WTC11 (cell line): ENCODE measurements around the gene SLC6A20. TPM values are rescaled to one million over a fixed set of nuclear protein-coding genes. Genes with fewer than 3 reads are reported as not detected.

Experiments
- ATAC-seq: fragments of 200-7000 bp; cut with Tn5 transposase; 2 replicates; pipeline ENCODE4 v1.10.0; 2021; ENCODE audit warnings: mild to moderate bottlenecking, moderate library complexity
- CTCF ChIA-PET: fragments of 300-600 bp; sonication (Branson Sonifier 250); formaldehyde crosslinking; loops from one replicate; lab custom pipeline; 2021; ENCODE audit warnings: antibody characterized with exemption; lab: Charles Lee
- POLR2A ChIA-PET: fragments of 350-600 bp; sonication (Branson Sonifier 250); formaldehyde crosslinking; loops from one replicate; lab custom pipeline; 2021; ENCODE audit warnings: antibody characterized with exemption; lab: Charles Lee
- DNase-seq: peaks from one replicate; pipeline ENCODE4 v3.0.0; 2021; ENCODE audit warnings: low spot score
- H3K27ac Mint-ChIP-seq: 2 replicates; pipeline ENCODE4 v1.8.0; 2021; ENCODE audit warnings: mixed read lengths
- H3K27me3 Mint-ChIP-seq: 2 replicates; pipeline ENCODE4 v1.8.0; 2021; ENCODE audit warnings: low read depth, mild to moderate bottlenecking, moderate library complexity, mixed read lengths
- H3K36me3 Mint-ChIP-seq: 2 replicates; pipeline ENCODE4 v1.8.0; 2021; ENCODE audit warnings: mixed read lengths
- H3K4me1 Mint-ChIP-seq: 2 replicates; pipeline ENCODE4 v1.8.0; 2022; ENCODE audit warnings: mixed read lengths
- H3K4me3 Mint-ChIP-seq: 2 replicates; pipeline ENCODE4 v1.8.0; 2021; ENCODE audit warnings: mild to moderate bottlenecking, moderate library complexity, mixed read lengths
- H3K9me3 Mint-ChIP-seq: 2 replicates; pipeline ENCODE4 v1.8.0; 2021; ENCODE audit warnings: mixed read lengths
- EMX1 ChIP-seq: fragments of 250-450 bp; sonication (Bioruptor Pico); IDR thresholded peaks from 2 replicates; pipeline ENCODE4 v1.8.0; 2021; ENCODE audit warnings: mild to moderate bottlenecking
- GRHL2 ChIP-seq: fragments of 250-450 bp; sonication (Bioruptor Pico); IDR thresholded peaks from 2 replicates; pipeline ENCODE4 v1.8.0; 2022; ENCODE audit warnings: mild to moderate bottlenecking, moderate library complexity; ENCODE audit not compliant: insufficient replicate concordance, severe bottlenecking
- IRF2 ChIP-seq: sonication (generic); formaldehyde crosslinking; IDR thresholded peaks from 2 replicates; pipeline ENCODE4 v1.8.0; 2022; ENCODE audit warnings: low read depth, missing genetic modification reagents, borderline replicate concordance
- JAZF1 ChIP-seq: fragments of 250-450 bp; sonication (Bioruptor Pico); IDR thresholded peaks from 2 replicates; pipeline ENCODE4 v1.9.0; 2021; ENCODE audit warnings: moderate library complexity, mild to moderate bottlenecking, inconsistent platforms
- MLX ChIP-seq: sonication (generic); formaldehyde crosslinking; IDR thresholded peaks from 2 replicates; pipeline ENCODE4 v1.8.1; 2023; ENCODE audit warnings: mild to moderate bottlenecking, missing genetic modification reagents, moderate library complexity
- MXD4 ChIP-seq: fragments of 250-450 bp; sonication (Bioruptor Pico); IDR thresholded peaks from 2 replicates; pipeline ENCODE4 v1.8.0; 2021; ENCODE audit warnings: mild to moderate bottlenecking, moderate library complexity, borderline replicate concordance
- NFE2L1 ChIP-seq: sonication (generic); formaldehyde crosslinking; IDR thresholded peaks from 2 replicates; pipeline ENCODE4 v1.8.1; 2023; ENCODE audit warnings: missing genetic modification reagents
- NR1H2 ChIP-seq: sonication (generic); formaldehyde crosslinking; IDR thresholded peaks from 2 replicates; pipeline ENCODE4 v1.9.0; 2021; ENCODE audit warnings: mild to moderate bottlenecking, moderate library complexity, missing genetic modification reagents
- RORB ChIP-seq: fragments of 250-450 bp; sonication (Bioruptor Pico); IDR thresholded peaks from 2 replicates; pipeline ENCODE4 v1.9.0; 2021; ENCODE audit warnings: mild to moderate bottlenecking
- SMAD3 ChIP-seq: sonication (generic); formaldehyde crosslinking; IDR thresholded peaks from 2 replicates; pipeline ENCODE4 v1.8.0; 2022; ENCODE audit warnings: missing genetic modification reagents, mild to moderate bottlenecking, borderline replicate concordance
- SP1 ChIP-seq: sonication (generic); formaldehyde crosslinking; conservative IDR thresholded peaks from 2 replicates; pipeline ENCODE4 v1.8.1; 2022; ENCODE audit warnings: missing genetic modification reagents
- ZNF121 ChIP-seq: sonication (generic); formaldehyde crosslinking; IDR thresholded peaks from 2 replicates; pipeline ENCODE4 v1.8.0; 2023; ENCODE audit warnings: missing genetic modification reagents
- ZNF232 ChIP-seq: sonication (generic); formaldehyde crosslinking; IDR thresholded peaks from 2 replicates; pipeline ENCODE4 v1.8.0; 2022; ENCODE audit warnings: mild to moderate bottlenecking, missing genetic modification reagents
- ZNF263 ChIP-seq: sonication (generic); formaldehyde crosslinking; IDR thresholded peaks from 2 replicates; pipeline ENCODE4 v1.8.1; 2022; ENCODE audit warnings: low read depth, mild to moderate bottlenecking, moderate library complexity, missing genetic modification reagents
- ZNF317 ChIP-seq: sonication (generic); formaldehyde crosslinking; IDR thresholded peaks from 2 replicates; pipeline ENCODE4 v1.8.1; 2023; ENCODE audit warnings: low read depth, mild to moderate bottlenecking, moderate library complexity, missing genetic modification reagents, borderline replicate concordance
- ZNF532 ChIP-seq: fragments of 250-450 bp; sonication (Bioruptor Pico); IDR thresholded peaks from 2 replicates; pipeline ENCODE4 v1.9.0; 2021; ENCODE audit warnings: mild to moderate bottlenecking, borderline replicate concordance
- ZNF671 ChIP-seq: fragments of 250-450 bp; sonication (Bioruptor Pico); IDR thresholded peaks from 2 replicates; pipeline ENCODE4 v1.8.0; 2021; ENCODE audit warnings: mild to moderate bottlenecking
- total RNA-seq: library from RNA; stranded (reverse); gene quantifications from 3 replicates; pipeline ENCODE4 v1.2.3, GENCODE V29; 2021
- TF ChIP-seq, protein P1 (sequence below): sonication (generic); formaldehyde crosslinking; IDR thresholded peaks from 2 replicates; pipeline ENCODE4 v1.8.0; 2023; ENCODE audit warnings: missing genetic modification reagents, mild to moderate bottlenecking, borderline replicate concordance
- TF ChIP-seq, protein P2 (sequence below): sonication (generic); formaldehyde crosslinking; conservative IDR thresholded peaks from 2 replicates; pipeline ENCODE4 v1.8.1; 2022; ENCODE audit warnings: mild to moderate bottlenecking, missing genetic modification reagents
- TF ChIP-seq, protein P3 (sequence below): fragments of 250-450 bp; sonication (Bioruptor Pico); IDR thresholded peaks from 2 replicates; pipeline ENCODE4 v2.1.2; 2022; ENCODE audit warnings: mild to moderate bottlenecking, moderate library complexity

SLC6A20 gene
- total RNA-seq, 1 experiment from 2014 or later: 0.26 TPM

DNA sequence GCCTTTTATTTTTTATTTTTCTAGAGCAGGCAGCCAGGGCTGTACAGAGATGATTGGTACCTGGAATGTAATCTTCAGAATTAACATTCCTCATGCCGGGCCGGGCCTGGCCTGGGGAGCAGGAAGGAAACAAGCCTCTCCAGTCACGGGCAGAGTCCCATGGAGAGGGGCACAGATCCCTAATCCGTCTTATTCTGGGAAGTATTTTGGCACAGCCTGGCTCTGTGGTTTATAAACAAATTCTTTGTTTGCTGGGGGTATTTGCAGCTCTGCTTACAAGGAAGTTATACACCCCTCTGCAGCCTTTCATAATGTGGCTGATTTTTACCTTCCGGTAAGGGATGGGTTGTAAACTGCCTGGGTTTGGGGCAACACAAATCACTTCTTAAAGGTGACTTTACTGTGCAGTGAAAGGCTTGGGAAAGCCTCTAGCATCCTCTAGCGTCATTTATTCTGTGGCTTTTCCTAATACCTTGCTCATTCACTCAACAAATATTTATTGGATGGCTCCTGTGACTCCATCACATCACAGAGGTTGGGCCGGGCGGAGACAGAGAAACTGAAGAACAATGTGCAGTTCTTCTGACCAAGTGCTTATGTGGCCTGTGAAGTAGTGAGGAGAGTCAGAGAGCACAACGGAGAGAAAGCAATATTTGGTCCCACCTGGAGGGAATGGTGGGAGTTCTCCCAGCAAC, 2.7 kb downstream of the SLC6A20 start:
- no peak overlapping the region for H3K27ac Mint-ChIP-seq
- H3K27me3 Mint-ChIP-seq: peaks cover 57% of the 10 kb centered on the region
- peaks cover 15% of the 10 kb centered on the region for H3K4me1 Mint-ChIP-seq
- CTCF ChIA-PET: interaction anchor here (1.4 kb wide), 1 partner anchor 10 kb away, joined by 3 read pairs; no protein-coding TSS in a partner anchor
- DNase-seq: no peak
- POLR2A ChIA-PET: no interaction called here
- TF ChIP-seq, protein P1, sequence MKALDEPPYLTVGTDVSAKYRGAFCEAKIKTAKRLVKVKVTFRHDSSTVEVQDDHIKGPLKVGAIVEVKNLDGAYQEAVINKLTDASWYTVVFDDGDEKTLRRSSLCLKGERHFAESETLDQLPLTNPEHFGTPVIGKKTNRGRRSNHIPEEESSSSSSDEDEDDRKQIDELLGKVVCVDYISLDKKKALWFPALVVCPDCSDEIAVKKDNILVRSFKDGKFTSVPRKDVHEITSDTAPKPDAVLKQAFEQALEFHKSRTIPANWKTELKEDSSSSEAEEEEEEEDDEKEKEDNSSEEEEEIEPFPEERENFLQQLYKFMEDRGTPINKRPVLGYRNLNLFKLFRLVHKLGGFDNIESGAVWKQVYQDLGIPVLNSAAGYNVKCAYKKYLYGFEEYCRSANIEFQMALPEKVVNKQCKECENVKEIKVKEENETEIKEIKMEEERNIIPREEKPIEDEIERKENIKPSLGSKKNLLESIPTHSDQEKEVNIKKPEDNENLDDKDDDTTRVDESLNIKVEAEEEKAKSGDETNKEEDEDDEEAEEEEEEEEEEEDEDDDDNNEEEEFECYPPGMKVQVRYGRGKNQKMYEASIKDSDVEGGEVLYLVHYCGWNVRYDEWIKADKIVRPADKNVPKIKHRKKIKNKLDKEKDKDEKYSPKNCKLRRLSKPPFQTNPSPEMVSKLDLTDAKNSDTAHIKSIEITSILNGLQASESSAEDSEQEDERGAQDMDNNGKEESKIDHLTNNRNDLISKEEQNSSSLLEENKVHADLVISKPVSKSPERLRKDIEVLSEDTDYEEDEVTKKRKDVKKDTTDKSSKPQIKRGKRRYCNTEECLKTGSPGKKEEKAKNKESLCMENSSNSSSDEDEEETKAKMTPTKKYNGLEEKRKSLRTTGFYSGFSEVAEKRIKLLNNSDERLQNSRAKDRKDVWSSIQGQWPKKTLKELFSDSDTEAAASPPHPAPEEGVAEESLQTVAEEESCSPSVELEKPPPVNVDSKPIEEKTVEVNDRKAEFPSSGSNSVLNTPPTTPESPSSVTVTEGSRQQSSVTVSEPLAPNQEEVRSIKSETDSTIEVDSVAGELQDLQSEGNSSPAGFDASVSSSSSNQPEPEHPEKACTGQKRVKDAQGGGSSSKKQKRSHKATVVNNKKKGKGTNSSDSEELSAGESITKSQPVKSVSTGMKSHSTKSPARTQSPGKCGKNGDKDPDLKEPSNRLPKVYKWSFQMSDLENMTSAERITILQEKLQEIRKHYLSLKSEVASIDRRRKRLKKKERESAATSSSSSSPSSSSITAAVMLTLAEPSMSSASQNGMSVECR (CRISPR knock-in tag): no peak
- TF ChIP-seq RORB (CRISPR knock-in tag): no peak
- no peak for TF ChIP-seq SP1 (CRISPR knock-in tag)
- no peak for TF ChIP-seq ZNF121
- TF ChIP-seq ZNF263 (CRISPR knock-in tag): no peak
- no peak for TF ChIP-seq IRF2 (CRISPR knock-in tag)
- TF ChIP-seq JAZF1: no peak
- no peak for TF ChIP-seq NFE2L1 (CRISPR knock-in tag)
- TF ChIP-seq NR1H2: no peak
- TF ChIP-seq EMX1 (CRISPR knock-in tag): no peak
- TF ChIP-seq GRHL2 (CRISPR knock-in tag): no peak
- TF ChIP-seq SMAD3 (CRISPR knock-in tag): no peak
- TF ChIP-seq, all 79 proteins: peak for 0
- Mint-ChIP-seq H3K4me3 (no peak overlapping the region), H3K9me3 (peaks cover 17% of the 10 kb centered on the region), H3K36me3 (peaks cover 15% of the 10 kb centered on the region)
- no peak for ATAC-seq

DNA sequence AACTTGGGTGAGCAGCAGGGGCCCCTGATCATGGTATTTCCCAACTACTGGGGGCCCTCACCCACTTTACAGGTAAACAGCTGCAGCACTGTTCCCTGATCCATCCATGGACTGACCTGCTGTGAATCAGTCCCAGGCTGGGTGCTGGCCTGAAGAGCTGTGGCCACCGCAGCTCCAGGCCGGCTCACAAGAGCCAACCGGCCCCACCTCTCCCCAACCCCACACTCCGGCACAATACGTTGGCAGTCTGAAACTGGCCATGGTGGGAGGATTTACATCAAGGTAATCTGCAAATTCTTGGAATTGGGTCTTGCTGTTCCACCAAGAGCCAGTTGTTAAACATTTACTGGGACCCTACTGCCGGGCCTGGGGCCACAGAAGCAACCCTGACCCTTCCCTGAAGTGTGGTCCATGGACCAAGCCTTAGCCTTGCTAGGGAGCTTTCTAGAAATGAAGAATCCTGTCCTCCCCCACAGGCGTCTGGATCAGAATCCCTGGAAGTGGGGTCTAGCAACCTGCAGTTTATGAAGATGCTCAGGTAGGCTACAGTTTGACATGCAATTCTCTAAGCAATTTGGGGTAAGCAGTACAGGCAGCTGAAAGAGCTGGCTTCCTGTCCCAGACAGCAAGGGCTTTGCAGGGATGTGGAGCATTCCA, 3.7 kb downstream of the SLC6A20 start:
- Mint-ChIP-seq H3K4me1 (peaks cover 15% of the 10 kb centered on the region), H3K27me3 (peaks cover 47% of the 10 kb centered on the region), H3K27ac (no peak overlapping the region), H3K36me3 (peaks cover 15% of the 10 kb centered on the region), H3K4me3 (no peak overlapping the region), H3K9me3 (peaks cover 23% of the 10 kb centered on the region)
- no peak for DNase-seq
- POLR2A ChIA-PET: no interaction called here
- CTCF ChIA-PET: interaction anchor here (1.4 kb wide), 1 partner anchor 9 kb away, joined by 3 read pairs; no protein-coding TSS in a partner anchor
- ATAC-seq: no peak
- no peak for TF ChIP-seq ZNF671
- no peak for TF ChIP-seq ZNF532 (CRISPR knock-in tag)
- TF ChIP-seq, protein P2, sequence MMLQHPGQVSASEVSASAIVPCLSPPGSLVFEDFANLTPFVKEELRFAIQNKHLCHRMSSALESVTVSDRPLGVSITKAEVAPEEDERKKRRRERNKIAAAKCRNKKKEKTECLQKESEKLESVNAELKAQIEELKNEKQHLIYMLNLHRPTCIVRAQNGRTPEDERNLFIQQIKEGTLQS (CRISPR knock-in tag): no peak
- no peak for TF ChIP-seq ZNF232 (CRISPR knock-in tag)
- no peak for TF ChIP-seq MLX
- TF ChIP-seq MXD4 (CRISPR knock-in tag): no peak
- no peak for TF ChIP-seq ZNF317 (CRISPR knock-in tag)
- TF ChIP-seq, protein P3, sequence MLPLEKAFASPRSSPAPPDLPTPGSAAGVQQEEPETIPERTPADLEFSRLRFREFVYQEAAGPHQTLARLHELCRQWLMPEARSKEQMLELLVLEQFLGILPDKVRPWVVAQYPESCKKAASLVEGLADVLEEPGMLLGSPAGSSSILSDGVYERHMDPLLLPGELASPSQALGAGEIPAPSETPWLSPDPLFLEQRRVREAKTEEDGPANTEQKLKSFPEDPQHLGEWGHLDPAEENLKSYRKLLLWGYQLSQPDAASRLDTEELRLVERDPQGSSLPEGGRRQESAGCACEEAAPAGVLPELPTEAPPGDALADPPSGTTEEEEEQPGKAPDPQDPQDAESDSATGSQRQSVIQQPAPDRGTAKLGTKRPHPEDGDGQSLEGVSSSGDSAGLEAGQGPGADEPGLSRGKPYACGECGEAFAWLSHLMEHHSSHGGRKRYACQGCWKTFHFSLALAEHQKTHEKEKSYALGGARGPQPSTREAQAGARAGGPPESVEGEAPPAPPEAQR: no peak
- no peak for TF ChIP-seq SMAD3 (CRISPR knock-in tag)
